ENCODE results near the gene SYNPO2L.
"Not testable (repeated sequence)": the region's sequence is repeated elsewhere in the genome, so short reads cannot be mapped to it uniquely, and the experiment has no call there.

SYNPO2L gene

GRCh38 chr10:73620974-73621373, 34.9 kb downstream of the SYNPO2L start:
- in situ Hi-C loops (cut with HindIII; ENCODE audit: low sequenced_read_pairs) = loop anchor here (10.0 kb wide), 2 partner anchors 86 to 116 kb away; no protein-coding TSS in a partner anchor

DNA sequence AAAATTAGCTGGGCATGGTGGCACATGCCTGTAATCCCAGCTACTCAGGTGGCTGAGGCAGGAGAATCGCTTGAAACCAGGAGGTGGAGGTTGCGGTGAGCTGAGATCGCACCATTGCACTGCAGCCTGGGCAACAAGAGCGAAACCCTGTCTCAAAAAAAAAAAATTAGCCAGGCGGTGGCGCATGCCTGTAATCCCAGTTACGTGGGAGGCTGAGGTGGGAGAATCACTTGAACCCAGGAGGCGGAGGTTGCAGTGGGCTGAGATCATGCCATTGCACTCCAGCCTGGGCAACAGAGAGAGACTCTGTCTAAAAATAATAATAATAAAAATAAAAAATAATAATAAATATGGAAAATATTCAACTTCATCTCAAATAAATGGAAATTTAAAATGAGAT, 38.7 kb downstream of the SYNPO2L start:
- in situ Hi-C loops (cut with HindIII; ENCODE audit: low sequenced_read_pairs) = not testable (repeated sequence)

DNA sequence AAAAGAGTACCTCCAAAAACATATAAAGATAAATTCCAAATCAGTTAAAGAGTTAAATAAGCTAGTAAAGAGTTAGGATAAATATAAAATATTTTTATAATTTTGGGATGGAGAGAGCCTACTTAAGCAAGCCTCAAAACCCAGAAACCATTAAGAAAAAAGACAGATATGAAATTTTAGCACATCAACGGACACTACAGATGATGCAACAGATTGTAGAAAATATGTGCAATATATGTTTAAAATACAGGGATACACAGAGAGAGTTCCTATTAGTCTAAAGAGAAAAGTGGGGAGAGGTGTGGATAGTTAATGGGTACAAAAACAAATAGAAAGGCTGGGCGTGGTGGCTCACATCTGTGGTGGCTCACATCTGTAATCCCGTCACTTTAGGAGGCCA, 41.1 kb downstream of the SYNPO2L start:
- in situ Hi-C loops (cut with HindIII; ENCODE audit: low sequenced_read_pairs) = no loop called here

- in situ Hi-C loops (cut with HindIII; ENCODE audit: low sequenced_read_pairs) = no loop called here
Observed at GRCh38 chr10:73609116-73609515, 46.7 kb downstream of the SYNPO2L start.

DNA sequence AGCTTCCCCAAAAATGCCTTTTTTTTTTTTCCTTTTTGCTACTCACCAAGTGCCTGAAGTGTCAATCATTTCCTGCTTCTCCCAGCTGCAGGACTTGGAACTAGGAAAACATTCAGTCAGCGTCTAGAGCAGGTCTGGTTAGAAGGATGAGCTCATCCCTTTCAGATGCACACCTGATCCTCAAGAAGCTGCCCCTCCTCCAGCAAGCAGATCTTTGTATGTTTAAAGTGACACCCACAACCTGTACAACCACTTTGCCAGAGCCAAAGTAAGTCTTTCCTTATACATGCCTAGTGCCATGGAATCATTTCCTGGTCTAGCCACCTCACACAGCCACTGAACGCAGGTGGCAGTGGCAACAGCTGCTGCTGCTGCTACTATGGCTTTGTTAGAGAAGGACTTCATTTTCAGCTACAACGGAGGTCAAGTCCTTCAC, 54.3 kb downstream of the SYNPO2L start:
- in situ Hi-C loops (cut with HindIII; ENCODE audit: low sequenced_read_pairs) = no loop called here

DNA sequence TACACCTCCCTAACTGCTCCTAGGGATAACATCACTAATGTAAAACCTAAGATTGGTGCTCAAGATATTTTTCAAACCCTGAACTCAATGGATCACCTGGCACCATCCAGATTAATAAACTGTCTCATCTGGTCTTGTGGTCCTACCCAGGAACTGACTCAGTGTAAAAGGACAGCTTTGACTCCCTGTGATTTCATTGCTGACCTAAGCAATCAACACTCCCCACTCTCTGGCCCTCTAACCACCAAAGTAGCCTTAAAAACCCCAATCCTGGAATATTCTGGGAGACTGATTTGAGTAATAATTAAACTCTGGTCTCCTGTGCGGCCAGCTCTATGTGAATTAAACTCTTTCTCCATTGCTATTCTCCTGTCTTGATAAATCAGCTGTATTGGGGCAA, 58.5 kb downstream of the SYNPO2L start:
- in situ Hi-C loops (cut with HindIII; ENCODE audit: low sequenced_read_pairs) = no loop called here
